GM21526 (cell line): ENCODE results near the gene PLCB4.

Experiments
- ATAC-seq: cut with Tn5 transposase; IDR thresholded peaks from one replicate; pipeline ENCODE4 v1.9.1; 2021; ENCODE audit warnings: moderate library complexity; ENCODE audit not compliant: unreplicated experiment, low FRiP score

PLCB4 gene

DNA sequence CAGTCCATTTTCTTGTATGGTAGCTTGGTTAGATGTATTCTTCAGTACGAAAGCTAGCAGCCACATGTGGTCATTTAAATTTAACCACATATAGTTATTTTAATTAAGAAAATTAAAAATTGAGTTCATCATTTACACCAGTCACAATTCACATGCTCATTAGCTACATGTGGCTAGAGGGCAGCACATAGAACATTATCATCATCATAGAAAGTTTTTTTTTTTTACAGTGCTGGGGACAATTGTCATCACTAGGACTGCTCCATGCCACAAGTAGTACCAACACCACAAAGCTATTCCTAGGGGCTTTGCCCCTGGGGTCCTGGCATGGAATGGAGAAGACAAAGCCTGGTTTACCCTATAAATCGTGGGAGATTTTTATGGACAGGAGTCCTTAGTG is 30.5 kb downstream of the PLCB4 start:
- ATAC-seq: no peak

DNA sequence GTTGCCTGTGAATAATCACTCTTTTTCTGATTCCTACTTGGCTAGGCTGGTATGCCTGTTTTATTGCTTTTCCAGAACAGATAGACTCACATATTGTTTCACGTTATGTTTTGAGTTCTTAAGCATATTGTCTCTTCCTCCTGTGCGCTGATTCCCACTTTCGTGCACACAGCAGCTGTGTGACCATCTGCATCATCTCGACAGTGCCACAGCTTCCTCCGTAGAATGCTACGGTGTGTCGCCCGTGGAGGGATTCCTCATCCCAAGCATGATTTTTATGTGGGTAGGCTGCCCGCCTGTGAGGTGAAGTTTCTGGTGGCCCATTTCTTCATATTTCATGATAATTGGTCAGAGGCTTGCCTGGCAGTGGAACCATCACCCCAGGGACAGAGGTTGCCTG is 31.8 kb downstream of the PLCB4 start:
- ATAC-seq: no peak

DNA sequence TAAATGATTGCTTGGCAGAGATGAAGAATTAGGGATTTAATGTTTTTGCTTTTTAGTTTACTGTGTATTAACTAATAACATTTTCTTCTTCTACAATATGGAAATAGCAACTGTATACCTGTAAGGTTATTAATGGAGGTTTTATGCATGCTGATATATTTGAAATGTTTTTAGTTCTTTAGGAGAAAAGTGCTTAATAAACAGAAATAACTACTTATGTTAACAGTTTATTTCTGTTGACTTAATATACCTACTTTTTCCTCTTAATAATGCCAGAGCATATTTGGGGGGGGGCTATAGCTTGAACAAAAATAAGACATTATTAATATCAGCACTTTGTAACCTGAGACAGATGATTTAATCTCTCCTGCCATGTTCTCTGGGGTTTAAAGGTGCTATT is 33.6 kb downstream of the PLCB4 start:
- no peak for ATAC-seq

DNA sequence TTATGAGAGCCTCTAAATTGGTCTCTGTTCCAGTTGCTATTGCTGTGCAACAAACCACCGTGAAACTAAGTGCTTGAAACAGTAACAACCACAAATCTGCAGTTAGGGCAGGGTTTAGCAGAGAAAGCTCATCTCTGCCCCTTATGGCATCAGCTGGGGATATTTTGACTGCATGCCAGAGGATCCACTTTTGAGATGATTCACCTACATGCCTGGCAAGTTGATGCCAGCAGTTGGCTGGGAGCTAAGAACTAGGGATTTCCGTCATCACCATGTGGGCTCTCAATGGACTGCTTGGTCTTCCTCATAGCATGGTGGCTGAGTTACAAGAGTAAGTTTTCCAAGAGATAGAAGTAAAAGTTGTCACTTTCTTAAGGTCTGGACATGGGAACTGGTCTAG is 35.1 kb downstream of the PLCB4 start:
- ATAC-seq: no peak

DNA sequence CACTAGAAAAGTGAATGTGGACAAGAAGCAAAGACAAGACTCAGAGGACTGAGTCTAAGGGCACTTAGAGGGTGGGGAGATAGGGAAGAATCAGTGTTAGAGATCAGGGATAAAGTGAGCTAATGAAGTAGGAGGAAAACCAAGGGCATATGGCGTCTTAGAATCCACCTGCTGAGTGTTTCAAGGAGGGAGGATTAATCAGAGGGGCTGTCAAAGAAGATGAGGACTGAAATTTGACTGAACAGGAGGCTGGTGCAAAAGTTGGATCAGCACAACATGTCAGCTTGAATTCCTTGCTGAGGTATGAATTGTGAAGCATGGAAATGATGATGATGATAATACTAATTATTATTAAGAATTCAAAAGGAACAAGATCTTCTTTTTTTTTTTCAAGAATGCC is 39.4 kb downstream of the PLCB4 start:
- ATAC-seq: no peak

DNA sequence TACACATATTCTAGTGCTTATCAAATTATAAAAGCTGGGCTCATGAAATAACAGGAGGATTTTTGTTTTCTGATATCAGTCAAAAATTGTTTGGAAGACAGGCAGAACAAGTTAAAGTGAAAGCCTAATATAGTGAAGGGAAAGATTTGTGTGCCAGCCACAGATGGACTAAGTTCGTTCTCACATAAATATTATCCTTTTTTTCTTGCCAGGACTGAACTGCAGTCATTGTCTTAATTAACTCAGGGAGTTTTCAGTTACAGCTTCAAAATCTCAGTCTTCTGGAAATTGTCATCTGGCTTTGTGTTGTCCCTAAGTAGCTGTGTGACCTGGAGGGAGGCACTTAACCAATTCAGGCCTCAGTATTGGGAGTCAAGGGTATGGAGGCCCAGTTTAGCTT is 40.7 kb downstream of the PLCB4 start:
- no peak for ATAC-seq

DNA sequence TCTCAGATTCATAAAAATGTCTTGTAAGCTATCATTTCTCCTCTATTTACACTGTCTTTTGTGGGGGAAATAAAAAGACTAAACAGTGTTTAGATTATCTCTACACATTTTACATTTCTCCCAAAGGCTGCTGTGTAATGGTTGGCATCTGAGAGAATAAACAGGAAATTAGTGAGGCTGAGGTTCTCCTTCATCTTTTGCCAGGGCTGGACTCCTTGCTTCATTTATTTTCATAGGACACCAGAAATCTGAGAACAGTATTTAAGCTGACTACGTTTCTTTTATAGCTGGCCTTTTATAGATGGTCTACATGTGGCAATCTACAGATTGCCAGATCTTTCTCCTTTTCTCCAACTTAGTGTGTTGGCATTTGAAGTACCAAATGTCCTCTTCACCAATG is 41.5 kb downstream of the PLCB4 start:
- no peak for ATAC-seq

DNA sequence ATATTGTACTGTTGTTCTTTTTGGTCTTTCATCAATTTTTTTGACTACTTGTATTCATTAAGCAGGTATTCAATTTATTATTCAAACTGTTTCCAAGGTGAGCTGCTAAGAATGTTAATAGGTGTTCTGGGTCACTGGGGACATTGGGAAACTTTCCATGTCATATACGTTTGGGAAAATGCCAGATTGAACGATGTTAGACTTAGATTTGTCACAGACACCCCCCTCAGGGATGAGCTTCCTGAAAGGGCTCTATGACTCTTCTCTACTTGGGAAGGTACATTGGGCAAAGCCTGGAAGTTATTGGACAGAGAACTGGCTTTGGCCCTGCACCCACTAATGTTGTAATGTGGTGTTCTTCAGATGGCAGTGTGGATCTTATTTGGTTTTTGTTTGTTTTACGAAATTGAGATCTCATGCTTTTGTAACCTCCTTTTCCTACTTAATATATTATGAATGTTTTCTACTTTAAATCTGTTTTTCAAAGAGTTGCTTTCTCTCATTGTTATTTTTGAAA is 42.1 kb downstream of the PLCB4 start:
- no peak for ATAC-seq

DNA sequence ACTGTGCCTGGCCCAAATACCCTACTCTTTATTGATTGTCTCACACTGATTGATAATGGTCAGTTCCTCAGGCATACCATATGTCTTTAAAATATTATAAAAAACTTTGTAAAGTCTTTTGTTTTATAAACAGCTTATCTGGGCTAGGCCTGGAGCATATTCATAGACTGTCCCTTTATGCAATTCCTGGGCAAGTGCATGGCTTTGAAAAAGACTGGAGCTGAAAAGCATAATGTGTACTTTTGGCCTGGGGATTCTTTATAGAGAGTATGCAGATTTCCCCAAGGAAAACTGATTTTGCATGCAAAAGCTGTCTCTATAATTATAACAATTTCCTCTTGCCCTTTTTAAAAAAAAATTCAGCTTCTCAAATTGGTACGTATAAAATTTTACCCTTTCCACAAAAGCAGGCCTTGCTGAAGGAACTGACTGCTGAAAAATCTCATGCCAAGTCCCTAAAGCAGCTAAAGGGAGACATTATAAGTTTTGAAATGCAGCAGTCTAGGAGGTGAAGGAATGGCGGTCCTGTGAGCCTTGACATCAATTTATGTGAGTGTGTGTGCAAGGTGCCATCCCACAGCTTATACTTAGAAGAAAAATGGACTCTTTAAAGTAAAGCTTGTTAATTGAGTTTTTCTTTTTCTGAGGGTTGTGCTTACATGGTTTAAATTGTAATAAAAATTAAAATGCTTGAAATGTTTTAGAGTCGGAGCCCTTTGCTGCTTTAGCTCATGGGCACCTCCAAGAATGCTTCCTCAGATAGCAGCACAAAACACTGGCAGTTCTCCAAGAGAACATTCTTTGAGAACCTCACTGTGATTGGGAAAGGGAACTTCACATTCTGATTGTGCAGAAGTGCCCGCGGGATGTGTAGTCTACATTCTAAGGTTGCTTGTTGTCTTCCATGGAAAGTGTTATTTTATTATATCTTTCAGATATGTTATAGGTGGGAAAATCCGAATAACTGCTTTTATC is 43.9 kb downstream of the PLCB4 start:
- no peak for ATAC-seq

DNA sequence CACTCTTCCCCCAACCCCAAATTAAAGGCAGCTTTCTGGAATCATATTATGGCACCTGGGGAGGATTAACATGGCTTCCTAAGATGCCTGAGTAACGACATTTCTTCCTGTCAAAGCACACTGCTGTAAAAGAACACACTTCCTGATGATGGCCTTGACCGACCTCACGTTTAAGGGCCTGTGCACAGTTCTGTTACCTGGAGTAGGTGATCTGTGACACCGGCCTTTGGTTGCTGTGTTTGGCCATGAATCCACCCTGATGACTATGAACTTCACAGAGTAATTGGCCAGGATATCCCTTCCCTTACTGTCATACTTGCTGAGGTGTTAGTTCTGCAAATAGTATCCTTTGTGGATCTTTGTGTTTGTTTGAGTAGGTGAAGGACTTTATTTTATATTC is 45.8 kb downstream of the PLCB4 start:
- ATAC-seq: no peak

DNA sequence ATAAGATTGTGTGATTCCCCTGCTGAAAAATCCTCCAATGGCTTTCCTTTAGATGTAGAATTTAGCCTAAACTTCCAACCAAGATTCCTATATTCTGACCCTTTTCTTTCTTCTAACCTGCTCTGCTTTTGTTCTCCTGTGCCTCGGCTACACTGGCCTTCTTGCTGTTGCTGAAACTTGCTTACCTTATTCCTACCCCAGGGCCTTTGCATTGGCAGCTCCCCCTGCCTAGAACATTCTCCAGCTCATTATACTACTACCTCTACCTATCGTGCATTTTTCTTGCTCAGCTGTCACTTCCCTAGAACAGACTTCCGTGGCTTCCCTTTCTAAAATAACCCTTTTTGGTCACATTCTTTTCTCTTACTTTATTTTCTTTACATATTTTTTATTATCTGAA is 48.7 kb downstream of the PLCB4 start:
- ATAC-seq: no peak

DNA sequence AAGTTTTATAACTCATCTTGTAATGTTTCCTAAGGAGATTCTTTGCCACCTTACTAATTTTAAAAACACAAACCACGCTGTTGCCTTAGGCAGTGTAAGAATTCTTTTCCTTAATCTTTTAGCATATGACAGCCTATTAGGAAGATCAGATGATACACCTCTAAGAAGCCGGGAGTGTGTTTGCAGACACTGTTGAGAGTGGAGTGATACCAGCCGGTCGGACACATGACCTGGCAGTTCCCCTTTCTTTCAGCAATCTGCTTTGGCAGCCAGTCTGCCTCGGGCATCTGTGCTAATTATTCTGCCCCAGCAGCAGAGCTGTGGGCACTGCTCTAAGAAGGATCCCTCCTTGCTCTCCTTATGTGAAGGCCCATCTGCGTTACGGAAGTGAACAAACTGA is 50.9 kb downstream of the PLCB4 start:
- no peak for ATAC-seq

DNA sequence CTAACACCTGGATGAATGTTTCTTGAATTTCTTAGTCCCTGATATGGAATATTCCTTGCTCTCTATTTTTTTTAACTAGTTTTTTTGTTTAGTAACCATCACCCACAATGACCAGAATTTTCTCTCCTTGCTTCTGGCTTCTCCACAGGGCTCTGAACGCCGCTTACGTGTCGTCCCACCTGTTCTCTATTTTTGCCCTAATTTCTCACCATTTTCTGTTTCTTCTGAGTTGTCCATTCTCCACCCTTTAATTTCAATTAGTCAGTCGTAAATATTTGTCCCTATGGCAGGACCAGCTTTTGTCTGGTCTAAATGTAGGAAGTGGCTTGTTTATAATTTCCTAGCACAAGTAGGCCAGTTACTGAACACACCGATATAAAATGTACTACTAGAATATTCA is 52.3 kb downstream of the PLCB4 start:
- ATAC-seq: no peak

DNA sequence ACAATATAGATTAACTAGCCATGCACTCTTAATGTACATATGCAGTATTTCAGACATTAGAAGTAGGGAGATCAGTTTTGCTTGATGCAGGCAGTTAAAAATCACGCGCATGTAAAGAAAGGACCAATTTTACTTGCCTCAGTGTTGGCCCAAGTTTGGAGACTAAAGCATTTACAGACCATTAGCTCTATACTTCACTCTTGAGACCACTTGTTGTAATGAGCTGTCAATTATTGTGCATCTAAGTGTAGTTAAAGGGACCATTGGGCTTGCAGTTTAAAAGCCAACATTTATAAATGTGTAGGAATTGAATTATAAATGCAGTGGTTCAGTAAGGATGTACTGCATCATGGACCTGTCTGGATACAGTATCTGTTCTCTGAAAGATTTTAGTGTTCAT is 53.7 kb downstream of the PLCB4 start:
- no peak for ATAC-seq

DNA sequence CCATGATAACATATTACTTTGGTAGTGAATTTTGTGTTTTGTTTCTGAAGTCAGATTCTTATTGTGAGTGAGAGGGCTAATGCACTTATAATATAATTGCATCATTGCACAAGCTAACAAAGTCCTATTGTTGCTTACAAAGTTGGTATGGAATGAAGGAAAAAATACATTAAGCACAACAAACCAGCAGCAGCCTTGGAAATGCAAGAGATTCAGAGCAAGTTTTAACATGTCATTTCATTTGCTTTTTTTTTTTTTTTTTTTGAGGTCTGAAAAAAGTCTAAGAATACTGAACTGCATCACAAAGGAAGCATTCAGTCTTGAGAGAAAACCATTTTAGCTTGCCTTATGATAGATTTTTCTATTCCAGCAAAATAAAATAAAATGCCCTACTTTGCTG is 57.6 kb downstream of the PLCB4 start:
- no peak for ATAC-seq

DNA sequence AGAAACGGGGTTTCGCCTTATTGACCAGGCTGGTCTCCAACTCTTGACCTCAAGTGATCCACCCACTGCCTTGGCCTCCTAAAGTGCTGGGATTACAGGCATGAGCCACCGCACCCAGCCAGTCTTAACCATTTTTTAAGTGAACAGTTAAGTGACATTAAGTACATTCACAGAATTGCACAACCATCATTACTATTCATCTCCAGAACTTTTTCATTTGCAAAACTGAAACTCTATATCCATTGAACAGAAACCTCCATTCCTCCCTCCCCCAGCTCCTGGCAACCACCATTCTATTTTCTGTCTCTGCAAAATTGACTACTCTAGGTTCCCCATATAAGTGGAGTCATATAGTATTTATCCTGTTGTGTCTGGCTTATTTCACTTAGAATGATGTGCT is 59.7 kb downstream of the PLCB4 start:
- no peak for ATAC-seq

DNA sequence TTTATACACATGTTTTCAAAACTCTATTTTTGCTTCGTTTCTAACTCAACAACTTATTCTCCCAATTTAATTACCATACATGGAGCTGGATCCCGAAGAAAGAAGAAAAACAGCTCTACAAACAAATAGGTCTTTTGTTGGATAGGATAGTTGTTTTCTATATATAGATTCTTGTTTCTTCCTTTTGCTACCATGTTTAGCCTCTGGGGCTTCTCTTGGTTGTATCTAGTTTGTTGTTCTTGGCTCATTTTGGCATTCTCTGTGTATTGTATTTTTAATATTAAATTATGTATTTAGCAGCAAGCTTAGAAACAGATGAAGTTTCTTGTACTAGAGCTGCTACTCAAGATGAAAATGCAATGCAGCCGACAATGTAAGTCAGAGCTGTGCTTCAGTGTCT is 60.9 kb downstream of the PLCB4 start:
- no peak for ATAC-seq

DNA sequence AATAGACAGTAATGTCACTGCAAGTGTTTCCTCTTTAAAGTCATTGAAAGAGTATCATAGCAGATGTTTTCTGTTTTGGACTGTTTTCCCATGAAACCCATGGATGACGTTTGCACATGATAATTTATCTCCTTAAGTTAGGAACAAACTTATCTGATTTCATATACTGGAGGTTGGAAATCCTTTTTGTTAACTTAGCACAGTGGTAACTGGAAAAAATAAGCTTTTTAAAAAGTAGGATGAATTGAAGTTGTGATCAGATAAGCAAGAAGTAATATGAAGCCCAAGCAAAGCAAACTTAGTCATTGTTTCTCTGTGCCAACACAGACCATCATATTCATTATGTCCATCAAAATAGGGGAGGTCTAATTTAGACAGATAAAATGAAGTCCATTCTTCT is 61.6 kb downstream of the PLCB4 start:
- ATAC-seq: no peak

DNA sequence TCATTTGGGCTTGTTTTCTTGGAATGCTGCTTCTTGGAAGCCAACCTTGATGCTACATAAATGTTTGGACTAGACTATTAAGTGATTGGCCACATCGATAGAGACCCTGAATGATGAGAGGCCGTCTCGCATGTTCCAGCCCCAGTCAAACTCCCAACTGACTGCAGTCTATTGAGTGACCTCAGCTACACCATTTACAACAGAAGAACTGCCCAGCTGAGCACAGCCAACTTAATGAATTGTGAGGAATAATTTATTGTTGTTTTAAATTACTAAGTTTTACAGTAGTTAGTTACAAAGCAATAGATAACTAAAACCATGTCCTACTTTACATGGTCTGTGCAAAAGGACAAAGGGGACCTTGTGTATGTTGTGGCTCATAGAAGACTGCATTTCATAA is 63.0 kb downstream of the PLCB4 start:
- ATAC-seq: no peak

DNA sequence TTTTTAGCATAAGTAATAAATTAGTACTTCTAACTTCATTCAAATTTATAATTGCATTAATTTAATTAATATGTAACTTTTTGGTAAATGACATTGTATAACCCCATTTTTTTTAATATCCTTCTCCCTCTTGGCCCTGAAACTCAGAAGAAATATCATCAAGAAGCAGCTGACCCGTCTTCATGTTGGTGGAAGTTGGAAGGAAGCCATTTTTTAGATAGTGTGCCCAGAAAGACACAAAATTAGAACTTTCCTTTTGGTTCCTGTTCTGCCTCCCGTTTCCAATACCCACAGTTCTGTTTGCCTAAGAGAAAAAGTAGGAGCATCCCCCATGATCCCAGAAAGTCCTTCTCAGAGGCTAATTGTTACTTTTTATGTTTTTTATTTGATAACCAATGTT is 65.5 kb downstream of the PLCB4 start:
- ATAC-seq: no peak

DNA sequence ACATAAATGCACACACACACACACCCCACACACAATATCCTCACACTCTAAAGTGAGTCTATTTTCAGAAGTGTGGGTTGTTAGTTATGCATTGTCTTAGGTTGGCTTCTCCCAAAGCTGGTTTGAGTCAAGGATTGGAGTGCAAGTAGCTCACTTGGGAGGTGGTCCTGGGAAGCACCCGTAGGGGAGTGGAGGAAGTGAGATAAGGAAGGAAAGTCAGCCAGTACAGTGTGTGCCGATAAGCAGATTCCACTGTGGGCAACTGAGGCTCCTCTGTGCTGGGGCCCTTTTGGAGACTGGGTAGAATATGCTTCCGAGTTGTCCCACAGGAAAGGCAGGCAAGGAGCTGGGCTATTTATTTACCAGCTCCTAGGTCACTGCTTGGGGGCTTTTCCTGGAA is 67.2 kb downstream of the PLCB4 start:
- no peak for ATAC-seq

DNA sequence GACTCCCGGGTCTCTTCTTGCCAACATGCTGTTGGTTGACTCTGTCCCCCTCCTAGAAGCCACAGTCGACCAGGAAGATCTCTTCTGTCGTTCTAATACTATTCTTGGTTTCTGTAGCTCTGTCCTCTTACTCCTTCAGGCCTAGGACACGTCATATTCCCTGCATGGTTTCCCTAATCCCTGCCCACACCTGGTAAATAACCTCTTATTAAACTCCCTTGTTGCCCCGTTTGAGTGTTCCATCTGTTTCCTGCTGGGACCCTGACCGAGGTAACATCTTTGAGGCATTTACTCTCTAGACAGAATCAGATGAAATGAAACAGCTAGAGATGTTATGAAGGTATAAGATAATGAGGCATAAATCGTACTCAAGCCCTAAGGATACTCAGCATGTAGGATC is 68.1 kb downstream of the PLCB4 start:
- no peak for ATAC-seq
